Measurements from ENCODE around the gene ADCY3.

ADCY3 gene

GRCh38 chr2:24830786-24831185 lies 89.3 kb downstream of the ADCY3 start:
- DNase-seq (ENCODE audit: low read depth) = no peak
- TF ChIP-seq CTCF (IDR thresholded peaks at IDR 0.05; ENCODE audit: insufficient read depth, low read depth, low read length, missing control alignments) = no peak
- no peak overlapping the region for H3K4me3 ChIP-seq (ENCODE audit: low read length)

- H3K4me3 ChIP-seq (ENCODE audit: low read length) = no peak overlapping the region
- DNase-seq (ENCODE audit: low read depth) = no peak
- TF ChIP-seq CTCF (IDR thresholded peaks at IDR 0.05; ENCODE audit: insufficient read depth, low read depth, low read length, missing control alignments) = no peak
These were observed 89.7 kb downstream of the ADCY3 start for GRCh38 chr2:24830351-24830750.

GRCh38 chr2:24828238-24828996 lies 91.6 kb downstream of the ADCY3 start:
- no peak for TF ChIP-seq CTCF (IDR thresholded peaks at IDR 0.05; ENCODE audit: insufficient read depth, low read depth, low read length, missing control alignments)

GRCh38 chr2:24827321-24828237 lies 92.5 kb downstream of the ADCY3 start:
- peak; percentile 86 for DNase-seq (ENCODE audit: low read depth)
- TF ChIP-seq CTCF (IDR thresholded peaks at IDR 0.05; ENCODE audit: insufficient read depth, low read depth, low read length, missing control alignments) = peak; percentile 94
- H3K4me3 ChIP-seq (ENCODE audit: low read length) = no peak overlapping the region

More at GRCh38 chr2:24828238-24828996, 91.6 kb downstream of the ADCY3 start:
- DNase-seq (ENCODE audit: low read depth) = no peak
- no peak overlapping the region for H3K4me3 ChIP-seq (ENCODE audit: low read length)

GRCh38 chr2:24826773-24827145 lies 93.3 kb downstream of the ADCY3 start:
- no peak overlapping the region for H3K4me3 ChIP-seq (ENCODE audit: low read length)
- DNase-seq (ENCODE audit: low read depth) = no peak
- no peak for TF ChIP-seq CTCF (IDR thresholded peaks at IDR 0.05; ENCODE audit: insufficient read depth, low read depth, low read length, missing control alignments)

- no peak for TF ChIP-seq CTCF (IDR thresholded peaks at IDR 0.05; ENCODE audit: insufficient read depth, low read depth, low read length, missing control alignments)
- no peak overlapping the region for H3K4me3 ChIP-seq (ENCODE audit: low read length)
- peak; percentile 24 for DNase-seq (ENCODE audit: low read depth)
These were observed 93.9 kb downstream of the ADCY3 start for GRCh38 chr2:24825883-24826772.

Data from epithelial cell of esophagus (primary cell).